HepG2 (cell line): ENCODE data around the gene TOP1. TPM values are rescaled to one million over a fixed set of nuclear protein-coding genes. Genes with fewer than 3 reads are reported as not detected.

Source experiments
- ATAC-seq: fragments of 200-7000 bp; cut with Tn5 transposase; 3 replicates; pipeline ENCODE4 v1.9.1; 2020; ENCODE audit warnings: mild to moderate bottlenecking, moderate library complexity
- BruUV-seq: library from RNA; stranded (reverse); fragments of 400-500 nt; replicated peaks from 2 replicates; lab custom pipeline; 2021; lab: Mats Ljungman, UMichigan
- CTCF ChIA-PET: fragments of 300-600 bp; formaldehyde crosslinking; extraction: SDS; loops from one replicate; lab custom pipeline; 2021; ENCODE audit warnings: low total read pairs, inconsistent platforms, low intra/inter-chr PET ratio; lab: Yijun Ruan, JAX
- POLR2A ChIA-PET: fragments of 350-600 bp; sonication (Branson Sonifier 250); formaldehyde crosslinking; loops from one replicate; lab custom pipeline; 2020; ENCODE audit warnings: antibody characterized with exemption, inconsistent platforms; lab: Yijun Ruan, JAX
- DNase-seq: peaks from one replicate; pipeline ENCODE4 v3.0.0-alpha.2; 2015; ENCODE audit warnings: low spot score
- FAIRE-seq: peaks from 3 replicates; lab custom pipeline; 2011; peaks lifted over from hg19 to GRCh38; lab: Jason Lieb, UNC
- H2AFZ ChIP-seq: one replicate; pipeline ENCODE4 v1.6.1; 2011; ENCODE audit warnings: low read length, inconsistent platforms
- H3K27ac ChIP-seq: fragments of 300-600 bp; 3 replicates; pipeline ENCODE4 v1.8.0; 2011; ENCODE audit warnings: mixed run types, mild to moderate bottlenecking, mixed read lengths, low read length, inconsistent platforms; ENCODE audit not compliant: insufficient read depth; ENCODE audit errors: extremely low read length
- H3K27me3 ChIP-seq, 2 experiments: fragments of 200-600 bp in 1 of 2; 2 replicates in 1 of 2; 3 replicates in 1 of 2; pipeline versions ENCODE4 v1.6.0 to v1.8.0; 2011; ENCODE audit warnings: low read length in 2 of 2, mild to moderate bottlenecking in 2 of 2, moderate library complexity in 2 of 2, inconsistent platforms in 1 of 2; ENCODE audit not compliant: insufficient read depth in 2 of 2, control insufficient read depth in 1 of 2
- H3K36me3 ChIP-seq, 2 experiments: fragments of 200-600 bp in 1 of 2; replicated peaks in 1 of 2; 2 replicates in 1 of 2; 3 replicates in 1 of 2; pipeline versions ENCODE4 v1.5.1 to v1.8.0; 2011; ENCODE audit warnings: low read length in 2 of 2, inconsistent platforms in 1 of 2; ENCODE audit not compliant: insufficient read depth in 2 of 2, control insufficient read depth in 1 of 2
- H3K4me1 ChIP-seq: 2 replicates; pipeline ENCODE4 v1.5.1; 2012; ENCODE audit warnings: low read length, inconsistent platforms; ENCODE audit not compliant: insufficient read depth
- H3K4me2 ChIP-seq: 2 replicates; pipeline ENCODE4 v1.6.0; 2011; ENCODE audit warnings: low read depth, low read length, inconsistent platforms
- H3K4me3 ChIP-seq, 3 experiments: fragments of 200-600 bp in 1 of 3; sonication (generic), shearing (Covaris generic) in 1 of 3; replicated peaks in 1 of 3; 2 replicates each; pipeline ENCODE4 v1.5.1; 2011 to 2016; ENCODE audit warnings: low read length in 3 of 3, inconsistent platforms in 2 of 3, low read depth in 2 of 3, mild to moderate bottlenecking in 2 of 3, control low read depth in 1 of 3, mixed read lengths in 1 of 3; ENCODE audit not compliant: insufficient read depth in 1 of 3
- H3K79me2 ChIP-seq: one replicate; pipeline ENCODE4 v1.6.1; 2011; ENCODE audit warnings: low read length, inconsistent platforms; ENCODE audit not compliant: insufficient read depth
- H3K9ac ChIP-seq: 2 replicates; pipeline ENCODE4 v1.6.0; 2011; ENCODE audit warnings: mild to moderate bottlenecking, low read depth, low read length, inconsistent platforms; ENCODE audit not compliant: insufficient read depth
- H3K9me3 ChIP-seq: 2 replicates; pipeline ENCODE4 v1.5.1; 2012; ENCODE audit warnings: mild to moderate bottlenecking, low read length
- H4K20me1 ChIP-seq: 2 replicates; pipeline ENCODE4 v1.6.0; 2011; ENCODE audit warnings: inconsistent platforms, mild to moderate bottlenecking, low read length, moderate library complexity; ENCODE audit not compliant: insufficient read depth
- ISX ChIP-seq: sonication (generic); formaldehyde crosslinking; conservative IDR thresholded peaks from 2 replicates; pipeline ENCODE4 v1.5.0; 2020; ENCODE audit warnings: missing genetic modification reagents
- MTA1 ChIP-seq: sonication (generic); formaldehyde crosslinking; IDR thresholded peaks from 2 replicates; pipeline ENCODE4 v1.4.0; 2020; ENCODE audit warnings: missing genetic modification reagents, mild to moderate bottlenecking, borderline replicate concordance
- TBX2 ChIP-seq: sonication (generic); formaldehyde crosslinking; IDR thresholded peaks from 2 replicates; pipeline ENCODE4 v1.5.0; 2020; ENCODE audit warnings: missing genetic modification reagents, mild to moderate bottlenecking, borderline replicate concordance
- ZNF737 ChIP-seq: sonication (generic); formaldehyde crosslinking; IDR thresholded peaks from 2 replicates; pipeline ENCODE4 v1.5.0; 2020; ENCODE audit warnings: missing genetic modification reagents, mild to moderate bottlenecking, borderline replicate concordance
- WGBS: methylation state at CpG from one replicate; pipeline ENCODE4 v1.1.6; 2017; ENCODE audit warnings: low lambda C conversion rate; 5-methylcytosine and 5-hydroxymethylcytosine counted together
- in situ Hi-C: cut with HindIII; loops from 2 replicates; pipeline ENCODE4 v1.10.0; 2017; ENCODE audit warnings: low pct_unique_long_range_greater_than_20kb; ENCODE audit not compliant: extremely low pct_ligation_motif_present
- intact Hi-C: fragments of 100-400 bp; cut with micrococcal nuclease; formaldehyde crosslinking; loops from one replicate; pipeline ENCODE4 v1.10.0; 2022; ENCODE audit not compliant: unreplicated experiment
- polyA plus RNA-seq, 8 experiments: library from polyadenylated mRNA; depleted of rRNA in 3 of 8; stranded (reverse) in 7 of 8; unstranded in 1 of 8; fragments of >200 nt; fragmentation: Illumina TruSeq in 4 of 8; extraction: Trizol in 4 of 8; gene quantifications; 2 replicates each; pipeline versions ENCODE4 v1.2.1 to v1.2.3, GENCODE V29; 2011 to 2016; ENCODE audit warnings: low read depth in 4 of 8, missing spikeins in 1 of 8, mixed read lengths in 1 of 8; ENCODE audit not compliant: insufficient read depth in 1 of 8
- total RNA-seq, 5 experiments: library from RNA; depleted of rRNA; stranded (reverse); fragments of >200 nt; fragmentation: Illumina TruSeq; extraction: Trizol; gene quantifications; 2 replicates each; pipeline ENCODE4 v1.2.3, GENCODE V29; 2016; ENCODE audit warnings: low read depth in 1 of 5
- TF ChIP-seq, protein P1 (sequence below): sonication (generic); formaldehyde crosslinking; IDR thresholded peaks from 2 replicates; pipeline ENCODE4 v1.5.1; 2020; ENCODE audit warnings: mild to moderate bottlenecking, missing genetic modification reagents, moderate library complexity
- TF ChIP-seq, protein P2 (sequence below): sonication (generic); formaldehyde crosslinking; IDR thresholded peaks from 2 replicates; pipeline ENCODE4; 2020; ENCODE audit warnings: missing genetic modification reagents, mild to moderate bottlenecking, borderline replicate concordance

Gene TOP1
- total and polyA plus RNA-seq, 2 of the 13 experiments (the other 11 are each of a cell fraction or from before 2014, with no cell fraction given), result 10.2 to 19.4 TPM

DNA sequence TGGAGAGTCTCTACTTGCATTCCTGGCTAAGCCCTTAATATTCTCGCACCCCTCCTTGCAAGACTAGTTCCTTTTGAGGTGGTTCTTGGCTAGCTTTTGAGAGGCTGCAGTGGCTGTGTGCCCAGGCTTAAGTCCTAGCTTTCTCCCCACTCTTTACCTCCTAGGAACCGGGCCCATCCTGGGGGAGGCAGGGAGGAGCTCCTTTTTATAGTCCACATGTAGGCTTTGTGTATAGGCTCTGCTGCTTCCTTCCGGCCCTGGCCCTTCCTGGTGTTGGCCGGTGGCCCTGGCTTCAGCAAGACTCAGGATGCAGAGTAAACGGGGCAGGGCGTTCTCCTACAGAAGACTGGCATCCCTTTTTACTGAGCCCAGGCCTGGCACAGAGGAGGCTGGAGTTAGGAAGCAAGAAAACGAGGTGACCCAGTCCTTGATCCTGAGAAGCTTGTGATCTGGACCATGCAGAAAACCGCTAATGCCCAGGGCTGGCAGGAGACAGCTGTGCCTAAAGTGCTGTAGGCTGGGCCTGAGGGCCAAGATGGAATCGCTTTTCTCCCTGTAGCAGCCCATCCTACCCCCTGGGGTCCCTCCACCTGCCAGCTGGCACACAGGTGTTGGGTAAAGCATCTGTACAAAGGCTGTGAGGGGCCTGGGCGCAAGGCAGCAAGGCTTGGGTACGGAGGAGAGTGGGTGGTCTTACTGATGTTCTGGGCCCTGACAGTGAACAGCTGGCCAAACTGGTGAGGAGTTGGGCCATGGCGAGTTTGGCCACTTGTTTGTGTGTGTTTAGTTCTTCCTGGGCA is 117.4 kb downstream of the TOP1 start:
- BruUV-seq, result no TSS peak
- Histone ChIP-seq H3K9ac (no peak overlapping the region), H3K36me3 (peaks cover 9 to 24% of the 10 kb centered on the region in 2 experiments), H3K4me2 (no peak overlapping the region), H3K79me2 (peaks cover 98% of the 10 kb centered on the region), H3K4me1 (peaks cover 72% of the 10 kb centered on the region), H3K9me3 (no peaks in the 10 kb centered on the region), H3K27me3 (no peaks in the 10 kb centered on the region), H2AFZ (no peak overlapping the region), H3K4me3 (no peak overlapping the region), H3K27ac (no peak overlapping the region)
- in situ Hi-C loops, result no loop called here
- intact Hi-C loops, result no loop called here
- ChIA-PET CTCF (no interaction called here), POLR2A (interaction anchor here (1.4 to 3.9 kb wide), 2 partner anchors 8 to 10 kb away, joined by 3 to 13 read pairs; no protein-coding TSS in a partner anchor)
- FAIRE-seq (no peak), DNase-seq (no peak)
- WGBS, result over 99% methylated on average over 12 of the region's 12 CpGs
- peak; percentile 20; the same call in 1 of the 2 replicates for TF ChIP-seq TBX2
- TF ChIP-seq, protein P1, sequence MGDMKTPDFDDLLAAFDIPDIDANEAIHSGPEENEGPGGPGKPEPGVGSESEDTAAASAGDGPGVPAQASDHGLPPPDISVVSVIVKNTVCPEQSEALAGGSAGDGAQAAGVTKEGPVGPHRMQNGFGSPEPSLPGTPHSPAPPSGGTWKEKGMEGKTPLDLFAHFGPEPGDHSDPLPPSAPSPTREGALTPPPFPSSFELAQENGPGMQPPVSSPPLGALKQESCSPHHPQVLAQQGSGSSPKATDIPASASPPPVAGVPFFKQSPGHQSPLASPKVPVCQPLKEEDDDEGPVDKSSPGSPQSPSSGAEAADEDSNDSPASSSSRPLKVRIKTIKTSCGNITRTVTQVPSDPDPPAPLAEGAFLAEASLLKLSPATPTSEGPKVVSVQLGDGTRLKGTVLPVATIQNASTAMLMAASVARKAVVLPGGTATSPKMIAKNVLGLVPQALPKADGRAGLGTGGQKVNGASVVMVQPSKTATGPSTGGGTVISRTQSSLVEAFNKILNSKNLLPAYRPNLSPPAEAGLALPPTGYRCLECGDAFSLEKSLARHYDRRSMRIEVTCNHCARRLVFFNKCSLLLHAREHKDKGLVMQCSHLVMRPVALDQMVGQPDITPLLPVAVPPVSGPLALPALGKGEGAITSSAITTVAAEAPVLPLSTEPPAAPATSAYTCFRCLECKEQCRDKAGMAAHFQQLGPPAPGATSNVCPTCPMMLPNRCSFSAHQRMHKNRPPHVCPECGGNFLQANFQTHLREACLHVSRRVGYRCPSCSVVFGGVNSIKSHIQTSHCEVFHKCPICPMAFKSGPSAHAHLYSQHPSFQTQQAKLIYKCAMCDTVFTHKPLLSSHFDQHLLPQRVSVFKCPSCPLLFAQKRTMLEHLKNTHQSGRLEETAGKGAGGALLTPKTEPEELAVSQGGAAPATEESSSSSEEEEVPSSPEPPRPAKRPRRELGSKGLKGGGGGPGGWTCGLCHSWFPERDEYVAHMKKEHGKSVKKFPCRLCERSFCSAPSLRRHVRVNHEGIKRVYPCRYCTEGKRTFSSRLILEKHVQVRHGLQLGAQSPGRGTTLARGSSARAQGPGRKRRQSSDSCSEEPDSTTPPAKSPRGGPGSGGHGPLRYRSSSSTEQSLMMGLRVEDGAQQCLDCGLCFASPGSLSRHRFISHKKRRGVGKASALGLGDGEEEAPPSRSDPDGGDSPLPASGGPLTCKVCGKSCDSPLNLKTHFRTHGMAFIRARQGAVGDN (CRISPR knock-in tag), result peak; percentile 32; the same call in 1 of the 2 replicates
- 0 out of 2 replicates have a peak, but pooled peaks have one; percentile 19 for TF ChIP-seq ZNF737
- TF ChIP-seq ISX (CRISPR knock-in tag), result no peak
- TF ChIP-seq, protein P2, sequence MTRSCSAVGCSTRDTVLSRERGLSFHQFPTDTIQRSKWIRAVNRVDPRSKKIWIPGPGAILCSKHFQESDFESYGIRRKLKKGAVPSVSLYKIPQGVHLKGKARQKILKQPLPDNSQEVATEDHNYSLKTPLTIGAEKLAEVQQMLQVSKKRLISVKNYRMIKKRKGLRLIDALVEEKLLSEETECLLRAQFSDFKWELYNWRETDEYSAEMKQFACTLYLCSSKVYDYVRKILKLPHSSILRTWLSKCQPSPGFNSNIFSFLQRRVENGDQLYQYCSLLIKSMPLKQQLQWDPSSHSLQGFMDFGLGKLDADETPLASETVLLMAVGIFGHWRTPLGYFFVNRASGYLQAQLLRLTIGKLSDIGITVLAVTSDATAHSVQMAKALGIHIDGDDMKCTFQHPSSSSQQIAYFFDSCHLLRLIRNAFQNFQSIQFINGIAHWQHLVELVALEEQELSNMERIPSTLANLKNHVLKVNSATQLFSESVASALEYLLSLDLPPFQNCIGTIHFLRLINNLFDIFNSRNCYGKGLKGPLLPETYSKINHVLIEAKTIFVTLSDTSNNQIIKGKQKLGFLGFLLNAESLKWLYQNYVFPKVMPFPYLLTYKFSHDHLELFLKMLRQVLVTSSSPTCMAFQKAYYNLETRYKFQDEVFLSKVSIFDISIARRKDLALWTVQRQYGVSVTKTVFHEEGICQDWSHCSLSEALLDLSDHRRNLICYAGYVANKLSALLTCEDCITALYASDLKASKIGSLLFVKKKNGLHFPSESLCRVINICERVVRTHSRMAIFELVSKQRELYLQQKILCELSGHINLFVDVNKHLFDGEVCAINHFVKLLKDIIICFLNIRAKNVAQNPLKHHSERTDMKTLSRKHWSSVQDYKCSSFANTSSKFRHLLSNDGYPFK, result no peak
- 0 out of 2 replicates have a peak, but pooled peaks have one; percentile 38 for TF ChIP-seq MTA1 (CRISPR knock-in tag)
- TF ChIP-seq, all 625 proteins: peak for 4
- H4K20me1 ChIP-seq, result peaks cover 56% of the 10 kb centered on the region
- no peak for ATAC-seq
